OCI-LY1 (cell line): ENCODE data around the gene WDR13.
A peak's percentile ranks its signal among the peaks of the same experiment; 100 is the strongest.

ENCODE experiments used
- H2AFZ ChIP-seq: fragments of 200-600 bp; sonication (generic), shearing (Covaris generic); 2 replicates; pipeline ENCODE4 v1.6.0; 2014; ENCODE audit warnings: antibody characterized with exemption, mild to moderate bottlenecking, low read length
- H3F3A ChIP-seq: fragments of 200-600 bp; sonication (generic), shearing (Covaris generic); 2 replicates; pipeline ENCODE4 v1.6.0; 2014; ENCODE audit warnings: mild to moderate bottlenecking, antibody characterized with exemption, low read length, moderate library complexity; ENCODE audit not compliant: insufficient read depth
- H3K27ac ChIP-seq: fragments of 200-600 bp; sonication (generic); 2 replicates; pipeline ENCODE4 v1.5.1; 2014; ENCODE audit warnings: low read length, mixed run types, mild to moderate bottlenecking, low read depth; ENCODE audit not compliant: poor library complexity, severe bottlenecking
- H3K27me3 ChIP-seq: fragments of 200-600 bp; sonication (generic); 2 replicates; pipeline ENCODE4 v1.6.0; 2014; ENCODE audit warnings: antibody characterized with exemption, mild to moderate bottlenecking, low read length, moderate library complexity; ENCODE audit not compliant: insufficient read depth
- H3K36me3 ChIP-seq: fragments of 200-600 bp; sonication (generic); 2 replicates; pipeline ENCODE4 v1.6.1; 2014; ENCODE audit warnings: mild to moderate bottlenecking, antibody characterized with exemption, low read length, moderate library complexity, mixed read lengths; ENCODE audit not compliant: insufficient read depth
- H3K4me1 ChIP-seq: fragments of 200-600 bp; sonication (generic); 2 replicates; pipeline ENCODE4 v1.5.1; 2014; ENCODE audit warnings: mild to moderate bottlenecking, low read length, moderate library complexity; ENCODE audit not compliant: insufficient read depth, severe bottlenecking
- H3K4me2 ChIP-seq: fragments of 200-600 bp; sonication (generic), shearing (Covaris generic); 2 replicates; pipeline ENCODE4 v1.6.1; 2014; ENCODE audit warnings: low read length
- H3K4me3 ChIP-seq: fragments of 200-600 bp; sonication (generic); 2 replicates; pipeline ENCODE4 v1.5.1; 2014; ENCODE audit warnings: low read length, low read depth, mild to moderate bottlenecking, mixed read lengths; ENCODE audit not compliant: poor library complexity, severe bottlenecking
- H3K79me2 ChIP-seq: fragments of 200-600 bp; shearing (Covaris generic); 2 replicates; pipeline ENCODE4 v1.6.1; 2016; ENCODE audit warnings: mixed run types, low read length, mixed read lengths; ENCODE audit not compliant: insufficient read depth
- H3K9ac ChIP-seq: fragments of 200-600 bp; sonication (generic), shearing (Covaris generic); 2 replicates; pipeline ENCODE4 v1.6.1; 2014; ENCODE audit warnings: mild to moderate bottlenecking, low read length, mixed read lengths
- H3K9me2 ChIP-seq: fragments of 200-600 bp; sonication (generic), shearing (Covaris generic); 2 replicates; pipeline ENCODE4 v1.6.1; 2014; ENCODE audit warnings: low read depth, mild to moderate bottlenecking, low read length, mixed read lengths
- H3K9me3 ChIP-seq: fragments of 200-600 bp; shearing (Covaris generic); 2 replicates; pipeline ENCODE4 v1.6.1; 2014; ENCODE audit warnings: low read length, mixed read lengths
- H4K20me1 ChIP-seq: fragments of 200-600 bp; sonication (generic), shearing (Covaris generic); 2 replicates; pipeline ENCODE4 v1.6.0; 2016; ENCODE audit warnings: mild to moderate bottlenecking, low read length; ENCODE audit not compliant: insufficient read depth
- EZH2 ChIP-seq: fragments of 200-600 bp; sonication (generic), shearing (Covaris generic); IDR thresholded peaks from 2 replicates; pipeline ENCODE4 v1.8.0; 2017; ENCODE audit warnings: borderline replicate concordance, mixed run types, mild to moderate bottlenecking, antibody characterized with exemption, low read length, moderate library complexity, mixed read lengths
- TF ChIP-seq, protein P1 (sequence below): fragments of 200-600 bp; sonication (generic), shearing (Covaris generic); IDR thresholded peaks from 2 replicates; pipeline ENCODE4 v1.5.1; 2017; ENCODE audit warnings: mild to moderate bottlenecking, antibody characterized with exemption, low read length, moderate library complexity, mixed read lengths

Gene WDR13

DNA sequence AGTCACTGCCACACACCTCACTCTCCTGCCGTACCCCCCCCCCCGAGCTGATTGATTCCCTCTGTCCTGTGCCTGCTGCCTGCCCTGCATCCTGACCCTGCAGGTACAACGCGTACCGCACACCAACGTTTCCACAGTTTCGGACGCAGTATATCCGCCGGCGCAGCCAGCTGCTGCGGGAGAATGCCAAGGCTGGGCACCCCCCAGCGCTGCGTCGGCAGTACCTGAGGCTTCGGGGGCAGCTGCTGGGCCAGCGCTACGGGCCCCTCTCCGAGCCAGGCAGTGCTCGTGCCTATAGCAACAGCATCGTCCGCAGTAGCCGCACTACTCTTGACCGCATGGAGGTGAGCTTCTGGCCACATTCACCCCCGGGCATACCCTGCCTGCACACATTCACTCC is 1.3 kb downstream of the WDR13 start:
- Histone ChIP-seq H3K9ac (peak overlapping the region; percentile 28; the same call in 1 of the 2 replicates), H3K9me2 (no peaks in the 10 kb centered on the region)

DNA sequence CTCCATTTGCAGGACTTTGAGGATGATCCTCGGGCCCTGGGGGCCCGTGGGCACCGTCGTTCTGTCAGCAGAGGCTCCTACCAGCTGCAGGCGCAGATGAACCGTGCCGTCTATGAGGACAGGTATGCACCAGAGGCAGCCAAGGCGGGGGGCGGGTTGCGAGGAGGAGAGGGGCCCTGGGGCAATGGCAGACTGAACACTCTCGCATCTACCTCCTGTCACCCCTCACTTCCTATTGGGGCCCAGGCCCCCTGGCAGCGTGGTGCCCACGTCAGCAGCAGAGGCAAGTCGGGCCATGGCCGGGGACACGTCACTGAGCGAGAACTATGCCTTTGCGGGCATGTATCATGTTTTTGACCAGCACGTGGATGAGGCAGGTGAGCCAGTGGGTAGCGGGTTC is 2.0 kb downstream of the WDR13 start:
- H3K36me3 ChIP-seq: no peaks in the 10 kb centered on the region
- H3K27me3 ChIP-seq: no peaks in the 10 kb centered on the region
- H3K9me2 ChIP-seq: no peaks in the 10 kb centered on the region
- H3K4me3 ChIP-seq: no peak overlapping the region
- H3K79me2 ChIP-seq: no peaks in the 10 kb centered on the region
- no peaks in the 10 kb centered on the region for H3K9me3 ChIP-seq
- no peaks in the 10 kb centered on the region for H4K20me1 ChIP-seq
- no peak overlapping the region for H3K27ac ChIP-seq
- H3K4me2 ChIP-seq: no peak overlapping the region
- no peak overlapping the region for H2AFZ ChIP-seq
- H3K4me1 ChIP-seq: peaks cover 7% of the 10 kb centered on the region
- no peaks in the 10 kb centered on the region for H3F3A ChIP-seq
- no peak overlapping the region for H3K9ac ChIP-seq
- no peak for TF ChIP-seq EZH2
- TF ChIP-seq, protein P1, sequence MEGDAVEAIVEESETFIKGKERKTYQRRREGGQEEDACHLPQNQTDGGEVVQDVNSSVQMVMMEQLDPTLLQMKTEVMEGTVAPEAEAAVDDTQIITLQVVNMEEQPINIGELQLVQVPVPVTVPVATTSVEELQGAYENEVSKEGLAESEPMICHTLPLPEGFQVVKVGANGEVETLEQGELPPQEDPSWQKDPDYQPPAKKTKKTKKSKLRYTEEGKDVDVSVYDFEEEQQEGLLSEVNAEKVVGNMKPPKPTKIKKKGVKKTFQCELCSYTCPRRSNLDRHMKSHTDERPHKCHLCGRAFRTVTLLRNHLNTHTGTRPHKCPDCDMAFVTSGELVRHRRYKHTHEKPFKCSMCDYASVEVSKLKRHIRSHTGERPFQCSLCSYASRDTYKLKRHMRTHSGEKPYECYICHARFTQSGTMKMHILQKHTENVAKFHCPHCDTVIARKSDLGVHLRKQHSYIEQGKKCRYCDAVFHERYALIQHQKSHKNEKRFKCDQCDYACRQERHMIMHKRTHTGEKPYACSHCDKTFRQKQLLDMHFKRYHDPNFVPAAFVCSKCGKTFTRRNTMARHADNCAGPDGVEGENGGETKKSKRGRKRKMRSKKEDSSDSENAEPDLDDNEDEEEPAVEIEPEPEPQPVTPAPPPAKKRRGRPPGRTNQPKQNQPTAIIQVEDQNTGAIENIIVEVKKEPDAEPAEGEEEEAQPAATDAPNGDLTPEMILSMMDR: no peak

More for the DNA sequence above, 1.3 kb downstream of the WDR13 start:
- H3K36me3 ChIP-seq: no peaks in the 10 kb centered on the region
- H3F3A ChIP-seq: no peaks in the 10 kb centered on the region
- no peaks in the 10 kb centered on the region for H3K9me3 ChIP-seq
- no peak overlapping the region for H2AFZ ChIP-seq
- peak overlapping the region; percentile 97 for H3K4me3 ChIP-seq
- no peaks in the 10 kb centered on the region for H3K27me3 ChIP-seq
- H3K79me2 ChIP-seq: no peaks in the 10 kb centered on the region
- H3K27ac ChIP-seq: no peak overlapping the region
- peaks cover 7% of the 10 kb centered on the region for H3K4me1 ChIP-seq
- H4K20me1 ChIP-seq: no peaks in the 10 kb centered on the region
- H3K4me2 ChIP-seq: peak overlapping the region; percentile 83
- TF ChIP-seq EZH2: no peak
- TF ChIP-seq, protein P1: no peak

DNA sequence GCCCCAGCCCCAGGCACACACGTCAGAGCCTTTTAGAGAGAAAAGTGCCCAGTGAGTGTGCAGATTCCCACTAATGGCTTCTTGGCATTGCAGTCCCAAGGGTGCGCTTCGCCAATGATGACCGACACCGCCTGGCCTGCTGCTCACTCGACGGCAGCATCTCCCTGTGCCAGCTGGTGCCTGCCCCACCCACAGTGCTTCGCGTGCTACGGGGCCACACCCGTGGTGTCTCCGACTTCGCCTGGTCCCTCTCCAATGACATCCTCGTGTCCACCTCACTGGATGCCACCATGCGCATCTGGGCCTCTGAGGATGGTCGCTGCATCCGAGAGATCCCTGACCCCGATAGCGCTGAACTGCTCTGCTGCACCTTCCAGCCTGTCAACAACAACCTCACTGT is 2.9 kb downstream of the WDR13 start:
- Histone ChIP-seq H3K79me2 (no peaks in the 10 kb centered on the region), H4K20me1 (no peaks in the 10 kb centered on the region), H3K4me2 (no peak overlapping the region), H3K36me3 (no peaks in the 10 kb centered on the region), H3K4me3 (no peak overlapping the region), H3K9ac (no peak overlapping the region), H3K4me1 (peaks cover 7% of the 10 kb centered on the region), H3K27me3 (no peaks in the 10 kb centered on the region), H3K27ac (no peak overlapping the region), H3F3A (no peaks in the 10 kb centered on the region), H2AFZ (no peak overlapping the region), H3K9me2 (no peaks in the 10 kb centered on the region), H3K9me3 (no peaks in the 10 kb centered on the region)
- TF ChIP-seq, protein P1: no peak
- no peak for TF ChIP-seq EZH2
